CD14-positive monocyte (primary cell): ENCODE results near the gene STN1. TPM values are rescaled to one million over a fixed set of nuclear protein-coding genes. Genes with fewer than 3 reads are reported as not detected.

ENCODE experiments used
- DNase-seq, 3 donors: peaks; one replicate each; pipeline ENCODE4 v3.0.0-alpha.2; 2011 to 2022
- H2AFZ ChIP-seq: 2 replicates; pipeline ENCODE4 v1.6.0; 2012; ENCODE audit warnings: mild to moderate bottlenecking, low read depth, low read length, inconsistent platforms; ENCODE audit not compliant: insufficient read depth, poor library complexity, severe bottlenecking
- H3K27ac ChIP-seq, 2 donors: 1 replicate in 1 of 2; 2 replicates in 1 of 2; pipeline ENCODE4 v1.5.1; 2012 to 2013; ENCODE audit warnings: low read length in 2 of 2, control low read depth in 1 of 2, inconsistent platforms in 1 of 2, low read depth in 1 of 2, mild to moderate bottlenecking in 1 of 2
- H3K27me3 ChIP-seq, 2 donors: one replicate each; pipeline versions ENCODE4 v1.6.0 to v1.6.1; 2011 to 2013; ENCODE audit warnings: low read length in 2 of 2; ENCODE audit not compliant: control insufficient read depth in 2 of 2, insufficient read depth in 2 of 2
- H3K36me3 ChIP-seq, 2 donors: replicated peaks in 1 of 2; 1 replicate in 1 of 2; 2 replicates in 1 of 2; pipeline versions ENCODE4 v1.5.1 to v1.6.1; 2012 to 2013; ENCODE audit warnings: low read length in 2 of 2, control low read depth in 1 of 2, inconsistent platforms in 1 of 2, mild to moderate bottlenecking in 1 of 2; ENCODE audit not compliant: insufficient read depth in 2 of 2, control insufficient read depth in 1 of 2
- H3K4me1 ChIP-seq, 2 donors: 1 replicate in 1 of 2; 2 replicates in 1 of 2; pipeline versions ENCODE4 v1.5.1 to v1.6.1; 2012 to 2013; ENCODE audit warnings: low read length in 2 of 2, control low read depth in 1 of 2, inconsistent platforms in 1 of 2, mild to moderate bottlenecking in 1 of 2, moderate library complexity in 1 of 2; ENCODE audit not compliant: insufficient read depth in 2 of 2, control insufficient read depth in 1 of 2
- H3K4me2 ChIP-seq: replicated peaks from 2 replicates; pipeline ENCODE3; 2012; ENCODE audit warnings: low read length, moderate library complexity, mild to moderate bottlenecking; ENCODE audit not compliant: poor library complexity, severe bottlenecking; ENCODE audit errors: extremely low read depth
- H3K4me3 ChIP-seq, 3 experiments: fragments of 200-600 bp in 1 of 3; sonication (generic) in 1 of 3; replicated peaks in 1 of 3; 1 replicate in 2 of 3; 2 replicates in 1 of 3; pipeline ENCODE4 v1.5.1; 2011 to 2013; ENCODE audit warnings: low read length in 3 of 3, mild to moderate bottlenecking in 3 of 3, control low read depth in 2 of 3, low read depth in 2 of 3, inconsistent platforms in 1 of 3, moderate library complexity in 1 of 3
- H3K79me2 ChIP-seq: 2 replicates; pipeline ENCODE4 v1.6.0; 2012; ENCODE audit warnings: mild to moderate bottlenecking, control low read depth, inconsistent platforms, low read length, moderate library complexity; ENCODE audit not compliant: insufficient read depth
- H3K9ac ChIP-seq: 2 replicates; pipeline ENCODE4 v1.6.0; 2017; ENCODE audit warnings: low read length, mild to moderate bottlenecking; ENCODE audit not compliant: insufficient read depth, poor library complexity, severe bottlenecking
- H3K9me3 ChIP-seq, 2 donors: replicated peaks in 1 of 2; 1 replicate in 1 of 2; 2 replicates in 1 of 2; pipeline versions ENCODE4 v1.5.1 to v1.6.1; 2012 to 2013; ENCODE audit warnings: low read length in 2 of 2, control low read depth in 1 of 2; ENCODE audit not compliant: control insufficient read depth in 1 of 2, insufficient read depth in 1 of 2
- H4K20me1 ChIP-seq: 2 replicates; pipeline ENCODE4 v1.6.0; 2012; ENCODE audit warnings: mild to moderate bottlenecking, low read length, control low read depth, moderate library complexity; ENCODE audit not compliant: insufficient read depth
- H3K27ac Mint-ChIP-seq, 7 donors: one replicate each; pipeline ENCODE4 v1.8.0; 2020; ENCODE audit warnings: mild to moderate bottlenecking in 7 of 7, mixed read lengths in 7 of 7, moderate library complexity in 6 of 7, inconsistent platforms in 2 of 7
- H3K27me3 Mint-ChIP-seq, 3 donors: one replicate each; pipeline ENCODE4 v1.8.0; 2021 to 2022; ENCODE audit warnings: low read depth in 3 of 3, mild to moderate bottlenecking in 3 of 3, mixed read lengths in 3 of 3, moderate library complexity in 3 of 3, inconsistent platforms in 1 of 3
- H3K36me3 Mint-ChIP-seq, 2 donors: one replicate each; pipeline ENCODE4 v1.8.0; 2020; ENCODE audit warnings: mixed read lengths in 2 of 2, inconsistent platforms in 1 of 2, mild to moderate bottlenecking in 1 of 2
- H3K4me1 Mint-ChIP-seq: one replicate; pipeline ENCODE4 v1.8.0; 2020; ENCODE audit warnings: mild to moderate bottlenecking, mixed read lengths
- H3K4me3 Mint-ChIP-seq, 2 donors: one replicate each; pipeline ENCODE4 v1.8.0; 2020; ENCODE audit warnings: mild to moderate bottlenecking in 2 of 2, mixed read lengths in 2 of 2, moderate library complexity in 1 of 2
- H3K9me3 Mint-ChIP-seq, 7 donors: one replicate each; pipeline ENCODE4 v1.8.0; 2020 to 2022; ENCODE audit warnings: mixed read lengths in 7 of 7, mild to moderate bottlenecking in 6 of 7, moderate library complexity in 6 of 7, inconsistent platforms in 2 of 7
- WGBS: methylation state at CpG from one replicate; pipeline ENCODE4 v1.1.5; 2013; ENCODE audit warnings: missing lambda C conversion rate; ENCODE audit not compliant: insufficient coverage; 5-methylcytosine and 5-hydroxymethylcytosine counted together
- intact Hi-C, 2 donors: fragments of 100-400 bp; cut with micrococcal nuclease; formaldehyde crosslinking; loops; one replicate each; pipeline versions ENCODE4 v1.15.0 to v1.15.1; 2023
- polyA plus RNA-seq, 3 donors: library from polyadenylated mRNA; depleted of rRNA in 1 of 3; unstranded in 2 of 3; stranded (reverse) in 1 of 3; fragments of 300-500 nt in 2 of 3; fragments of >200 nt in 1 of 3; fragmentation: Illumina TruSeq in 2 of 3; gene quantifications; 1 replicate in 2 of 3; 2 replicates in 1 of 3; pipeline ENCODE4 v1.2.3, GENCODE V29; 2012 to 2021
- TF ChIP-seq, protein P1 (sequence below): fragments of 200-600 bp; IDR thresholded peaks from one replicate; pipeline ENCODE4 v1.8.0; 2022; ENCODE audit warnings: antibody characterized with exemption, mild to moderate bottlenecking

Gene STN1
- polyA plus RNA-seq, 3 donors: 19.3 to 37.4 (median 35.9) TPM

GRCh38 chr10:103885617-103886016 is 32.4 kb downstream of the STN1 start:
- Mint-ChIP-seq H3K4me1 (peaks cover 18% of the 10 kb centered on the region), H3K9me3 (no peaks in the 10 kb centered on the region), H3K36me3 (peaks cover 62 to 63% of the 10 kb centered on the region in 2 donors), H3K4me3 (no peak overlapping the region), H3K27me3 (peaks cover 0 to 2% (median under 1%) of the 10 kb centered on the region in 3 donors), H3K27ac (no peak overlapping the region)
- Histone ChIP-seq H3K36me3 (peaks cover 43 to 75% of the 10 kb centered on the region in 2 donors), H4K20me1 (no peaks in the 10 kb centered on the region), H3K4me1 (peaks cover 7 to 15% of the 10 kb centered on the region in 2 donors), H2AFZ (no peak overlapping the region), H3K27ac (no peak overlapping the region), H3K4me2 (no peak overlapping the region), H3K79me2 (no peaks in the 10 kb centered on the region), H3K4me3 (no peak overlapping the region), H3K27me3 (no peaks in the 10 kb centered on the region), H3K9ac (no peak overlapping the region), H3K9me3 (no peaks in the 10 kb centered on the region)
- DNase-seq: no peak
- WGBS: no CpG with 5 or more reads among the region's 6 CpGs
- TF ChIP-seq, protein P1, sequence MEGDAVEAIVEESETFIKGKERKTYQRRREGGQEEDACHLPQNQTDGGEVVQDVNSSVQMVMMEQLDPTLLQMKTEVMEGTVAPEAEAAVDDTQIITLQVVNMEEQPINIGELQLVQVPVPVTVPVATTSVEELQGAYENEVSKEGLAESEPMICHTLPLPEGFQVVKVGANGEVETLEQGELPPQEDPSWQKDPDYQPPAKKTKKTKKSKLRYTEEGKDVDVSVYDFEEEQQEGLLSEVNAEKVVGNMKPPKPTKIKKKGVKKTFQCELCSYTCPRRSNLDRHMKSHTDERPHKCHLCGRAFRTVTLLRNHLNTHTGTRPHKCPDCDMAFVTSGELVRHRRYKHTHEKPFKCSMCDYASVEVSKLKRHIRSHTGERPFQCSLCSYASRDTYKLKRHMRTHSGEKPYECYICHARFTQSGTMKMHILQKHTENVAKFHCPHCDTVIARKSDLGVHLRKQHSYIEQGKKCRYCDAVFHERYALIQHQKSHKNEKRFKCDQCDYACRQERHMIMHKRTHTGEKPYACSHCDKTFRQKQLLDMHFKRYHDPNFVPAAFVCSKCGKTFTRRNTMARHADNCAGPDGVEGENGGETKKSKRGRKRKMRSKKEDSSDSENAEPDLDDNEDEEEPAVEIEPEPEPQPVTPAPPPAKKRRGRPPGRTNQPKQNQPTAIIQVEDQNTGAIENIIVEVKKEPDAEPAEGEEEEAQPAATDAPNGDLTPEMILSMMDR: no peak
- intact Hi-C loops: loop anchor here in 1 of 2 donors (2.0 to 5.0 kb wide), 2 partner anchors 82 to 173 kb away; partner anchors contain the start of gene SLK

- Mint-ChIP-seq H3K27ac (no peak overlapping the region), H3K4me3 (no peak overlapping the region), H3K9me3 (no peaks in the 10 kb centered on the region), H3K27me3 (peaks cover 0 to 2% (median 0%) of the 10 kb centered on the region in 3 donors), H3K4me1 (peaks cover 9% of the 10 kb centered on the region), H3K36me3 (peaks cover 67 to 69% of the 10 kb centered on the region in 2 donors)
- no peak overlapping the region for H3K9ac ChIP-seq
- peaks cover 0 to 6% of the 10 kb centered on the region in 2 donors for H3K4me1 ChIP-seq
- peaks cover 52 to 83% of the 10 kb centered on the region in 2 donors for H3K36me3 ChIP-seq
- no peak overlapping the region for H3K4me3 ChIP-seq
- intact Hi-C loops: loop anchor here in 1 of 2 donors (2.0 to 5.0 kb wide), 2 partner anchors 83 to 172 kb away; partner anchors contain the start of gene SLK
- TF ChIP-seq, protein P1: peak; percentile 79
- H4K20me1 ChIP-seq: no peaks in the 10 kb centered on the region
- no peaks in the 10 kb centered on the region for H3K27me3 ChIP-seq
- 65% methylated on average over 2 of the region's 3 CpGs for WGBS
- H3K79me2 ChIP-seq: no peaks in the 10 kb centered on the region
- H3K27ac ChIP-seq: no peak overlapping the region
- DNase-seq: peak; percentile 13 to 33 (median 30)
- no peaks in the 10 kb centered on the region for H3K9me3 ChIP-seq
- H2AFZ ChIP-seq: no peak overlapping the region
- no peak overlapping the region for H3K4me2 ChIP-seq
These were observed 33.3 kb downstream of the STN1 start for GRCh38 chr10:103884681-103885139.
